H1 (cell line): ENCODE data around the gene LIF.

Source experiments
- BRCA1 ChIP-seq: IDR thresholded peaks from 2 replicates; pipeline ENCODE4 v1.6.1; 2012; ENCODE audit warnings: low read depth, low read length, improper control_type of control experiment
- CEBPB ChIP-seq: IDR thresholded peaks from 2 replicates; pipeline ENCODE4 v1.6.1; 2012; ENCODE audit warnings: low read depth, low read length
- CHD2 ChIP-seq: IDR thresholded peaks from 2 replicates; pipeline ENCODE4 v1.6.1; 2012; ENCODE audit warnings: low read length, improper control_type of control experiment
- CTCF ChIP-seq, 3 experiments: IDR thresholded peaks; 1 replicate in 2 of 3; 2 replicates in 1 of 3; pipeline versions ENCODE4 v1.5.1 to v1.6.1; 2011; ENCODE audit warnings: low read length in 3 of 3, mild to moderate bottlenecking in 3 of 3, inconsistent platforms in 2 of 3, low read depth in 1 of 3, moderate library complexity in 1 of 3; ENCODE audit not compliant: insufficient read depth in 1 of 3; ENCODE audit errors: control extremely low read depth in 1 of 3
- GABPA ChIP-seq: IDR thresholded peaks from 2 replicates; pipeline ENCODE4 v1.6.1; 2011; ENCODE audit warnings: mild to moderate bottlenecking, low read length, moderate library complexity, borderline replicate concordance; ENCODE audit not compliant: insufficient read depth
- NRF1 ChIP-seq: IDR thresholded peaks from 2 replicates; pipeline ENCODE4 v1.6.1; 2011; ENCODE audit warnings: mild to moderate bottlenecking, low read depth, low read length, improper control_type of control experiment
- POLR2A ChIP-seq, 2 experiments: IDR thresholded peaks; 1 replicate in 1 of 2; 2 replicates in 1 of 2; pipeline ENCODE4 v1.6.1; 2011; ENCODE audit warnings: low read depth in 2 of 2, low read length in 2 of 2, mild to moderate bottlenecking in 2 of 2; ENCODE audit errors: control extremely low read depth in 1 of 2
- POLR2AphosphoS5 ChIP-seq: IDR thresholded peaks from 2 replicates; pipeline ENCODE4 v1.6.1; 2011; ENCODE audit warnings: low read depth, low read length
- RFX5 ChIP-seq: IDR thresholded peaks from 2 replicates; pipeline ENCODE4 v1.6.1; 2011; ENCODE audit warnings: low read depth, low read length, improper control_type of control experiment, borderline replicate concordance
- RNF2 ChIP-seq: fragments of 200-900, 300-1000 bp; sonication (generic); IDR thresholded peaks from 2 replicates; pipeline ENCODE4 v1.7.1; 2016; ENCODE audit warnings: borderline replicate concordance, low read depth, mild to moderate bottlenecking, antibody characterized with exemption, low read length; ENCODE audit not compliant: poor library complexity, severe bottlenecking; ENCODE audit errors: missing control alignments
- SP1 ChIP-seq: IDR thresholded peaks from 2 replicates; pipeline ENCODE4 v1.6.1; 2011; ENCODE audit warnings: low read depth, low read length
- SRF ChIP-seq: IDR thresholded peaks from 2 replicates; pipeline ENCODE4 v1.6.1; 2011; ENCODE audit warnings: mild to moderate bottlenecking, low read depth, low read length, moderate library complexity
- TCF12 ChIP-seq: IDR thresholded peaks from 2 replicates; pipeline ENCODE4 v1.6.1; 2011; ENCODE audit warnings: low read depth, mild to moderate bottlenecking, low read length
- TEAD4 ChIP-seq: IDR thresholded peaks from 2 replicates; pipeline ENCODE4 v1.6.1; 2012; ENCODE audit warnings: low read depth, low read length, inconsistent platforms, mixed read lengths

- TF ChIP-seq CTCF (IDR thresholded peaks at IDR 0.05; ENCODE audit: control extremely low read depth in 1 of 3, insufficient read depth in 1 of 3, low read depth in 1 of 3, low read length in 3 of 3) (no peak), SP1 (no peak), RNF2 (no peak), NRF1 (no peak), CHD2 (no peak), GABPA (no peak), POLR2AphosphoS5 (no peak), TEAD4 (no peak), RFX5 (no peak), SRF (no peak), BRCA1 (no peak), TCF12 (no peak), CEBPB (no peak), POLR2A (IDR thresholded peaks at IDR 0.05; ENCODE audit: control extremely low read depth in 1 of 2, low read depth in 2 of 2, low read length in 2 of 2) (no peak)
These were observed 8.4 kb downstream of the LIF start for GRCh38 chr22:30238136-30238535.
